Islet precursor cell (in vitro differentiated cells): ENCODE data around the gene DLG3.
"Not testable (repeated sequence)": the region's sequence is repeated elsewhere in the genome, so short reads cannot be mapped to it uniquely, and the experiment has no call there.

Experiments used
- DNase-seq: peaks from one replicate; pipeline ENCODE4 v3.0.0-alpha.2; 2018

DLG3 gene

DNA sequence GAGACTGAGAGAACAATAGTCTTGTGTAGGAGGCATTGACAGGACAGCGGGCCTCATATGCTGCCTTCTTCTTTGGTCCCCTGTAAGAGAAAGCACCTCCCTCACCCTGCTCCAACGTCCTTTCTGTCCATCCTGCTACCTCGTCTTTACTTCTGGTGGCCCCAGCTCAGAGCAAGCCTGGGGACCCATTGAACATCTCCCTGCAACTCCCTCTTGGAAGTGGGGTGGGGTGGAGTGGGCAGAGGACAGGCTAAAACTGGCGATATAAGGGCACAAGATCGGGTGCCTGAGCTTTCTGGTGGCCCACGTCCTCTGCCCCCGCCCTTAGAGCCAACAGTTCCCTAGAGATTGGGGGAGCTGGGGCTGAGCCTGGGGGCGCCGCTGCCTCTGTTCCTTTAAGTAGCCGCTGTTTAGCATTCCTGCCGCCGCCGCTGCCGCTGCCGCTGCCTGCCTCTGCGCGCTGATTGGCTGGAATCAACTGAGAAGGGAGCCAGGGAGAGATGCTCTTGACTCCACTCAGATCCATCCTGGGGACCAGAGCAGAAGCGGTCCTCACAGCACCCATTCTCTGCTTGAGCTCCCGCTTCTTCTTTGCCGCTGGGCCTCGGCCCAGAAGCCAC lies at the start of gene DLG3:
Gene DLG3 (plus strand): TSS at position 510 of the 620 bp plus-strand sequence. CDS start 367 bp downstream, outside the sequence.
- peak; percentile 73 for DNase-seq

- DNase-seq = no peak
Measured at GRCh38 chrX:70398899-70399298, 45.7 kb upstream of the DLG3 start.

- not testable (repeated sequence) for DNase-seq
Measured at GRCh38 chrX:70400181-70400580, 44.5 kb upstream of the DLG3 start.

DNA sequence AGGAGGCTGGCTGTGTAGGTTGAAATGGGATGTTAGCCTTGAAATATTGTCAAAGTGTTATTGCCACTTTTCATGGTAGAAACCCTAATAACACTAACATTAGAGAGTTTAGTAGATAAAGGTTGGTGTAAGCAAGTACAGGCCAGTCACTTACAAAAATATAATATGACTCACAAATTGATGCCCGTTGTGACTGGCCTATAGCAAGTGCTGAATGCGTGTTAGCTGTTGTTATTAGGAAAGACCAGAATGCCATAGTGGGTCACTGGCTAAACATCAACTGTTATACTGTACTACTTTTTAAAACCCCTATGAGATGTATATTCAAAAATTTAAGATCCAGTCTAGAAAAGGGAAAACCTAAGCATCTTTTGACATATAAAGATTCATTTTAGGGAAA lies 41.9 kb upstream of the DLG3 start:
- DNase-seq = no peak

- no peak for DNase-seq
Measured at GRCh38 chrX:70405003-70405402, 39.6 kb upstream of the DLG3 start.

DNA sequence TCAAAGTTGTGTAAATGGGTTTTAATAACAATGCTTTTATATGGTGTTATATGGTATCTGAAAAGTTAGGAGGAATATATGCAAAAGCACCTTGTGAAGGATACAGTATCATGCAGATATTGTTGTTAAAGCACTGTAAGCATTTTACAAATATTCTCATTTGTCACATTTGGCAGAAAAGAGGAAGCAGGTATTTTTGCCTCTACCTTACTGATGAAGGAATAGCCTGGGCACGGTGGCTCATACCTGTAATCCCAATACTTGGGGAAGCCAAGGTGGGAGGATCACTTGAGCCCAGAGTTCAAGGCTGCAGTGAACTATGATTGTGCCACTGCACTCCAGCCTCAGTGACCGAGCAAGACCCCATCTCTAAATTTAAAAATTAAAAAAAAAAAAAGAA lies 33.7 kb upstream of the DLG3 start:
- no peak for DNase-seq

DNA sequence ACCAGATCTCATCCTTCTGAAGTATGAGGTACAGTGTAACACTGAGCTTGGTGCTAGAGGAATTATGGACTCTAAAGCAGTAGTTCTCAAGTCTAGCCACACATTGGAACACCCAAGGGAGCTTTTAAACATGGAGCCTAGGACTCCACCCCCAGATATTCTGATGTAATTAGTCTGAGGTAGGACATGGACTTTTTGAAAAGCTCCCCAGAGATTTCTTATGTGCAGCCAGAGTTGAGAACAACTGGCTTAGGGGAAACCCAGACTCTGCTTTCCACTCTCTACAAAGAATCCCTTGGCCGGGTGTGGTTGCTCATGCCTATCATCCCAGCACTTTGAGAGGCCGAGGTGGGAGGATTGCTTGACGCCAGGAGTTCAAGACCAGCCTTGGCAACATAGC lies 33.2 kb upstream of the DLG3 start:
- no peak for DNase-seq

DNA sequence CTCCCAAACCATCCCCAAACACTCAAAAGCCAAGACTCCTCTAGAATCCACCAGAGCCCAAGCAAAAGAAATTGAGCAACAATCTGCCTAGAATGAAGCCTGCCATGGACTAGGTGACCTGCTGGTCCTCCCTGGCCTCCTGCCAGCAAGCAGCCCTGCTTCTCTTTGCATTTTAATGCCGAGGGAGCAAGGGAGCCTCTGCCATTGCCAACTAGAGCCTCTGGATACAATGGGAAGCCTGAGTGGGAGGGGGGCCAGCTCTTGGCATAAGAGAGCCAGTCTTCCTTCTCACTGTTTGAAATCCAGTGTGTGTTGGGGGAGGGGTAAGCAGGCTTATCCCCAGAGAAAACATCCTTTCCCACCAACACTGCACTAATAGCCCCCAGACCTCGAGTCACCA lies 23.0 kb upstream of the DLG3 start:
- DNase-seq = no peak

GRCh38 chrX:70422851-70423341 lies 21.7 kb upstream of the DLG3 start, which contains the start of gene GDPD2:
Gene GDPD2, plus strand, starts transcription at chrX:70423314. Its CDS starts 1,671 bp downstream, at chrX:70424985.
- peak; percentile 81 for DNase-seq

- DNase-seq = no peak
Measured at GRCh38 chrX:70423936-70424675, 20.5 kb upstream of the DLG3 start.

- DNase-seq = no peak
Measured at GRCh38 chrX:70424801-70425200, 19.8 kb upstream of the DLG3 start.

DNA sequence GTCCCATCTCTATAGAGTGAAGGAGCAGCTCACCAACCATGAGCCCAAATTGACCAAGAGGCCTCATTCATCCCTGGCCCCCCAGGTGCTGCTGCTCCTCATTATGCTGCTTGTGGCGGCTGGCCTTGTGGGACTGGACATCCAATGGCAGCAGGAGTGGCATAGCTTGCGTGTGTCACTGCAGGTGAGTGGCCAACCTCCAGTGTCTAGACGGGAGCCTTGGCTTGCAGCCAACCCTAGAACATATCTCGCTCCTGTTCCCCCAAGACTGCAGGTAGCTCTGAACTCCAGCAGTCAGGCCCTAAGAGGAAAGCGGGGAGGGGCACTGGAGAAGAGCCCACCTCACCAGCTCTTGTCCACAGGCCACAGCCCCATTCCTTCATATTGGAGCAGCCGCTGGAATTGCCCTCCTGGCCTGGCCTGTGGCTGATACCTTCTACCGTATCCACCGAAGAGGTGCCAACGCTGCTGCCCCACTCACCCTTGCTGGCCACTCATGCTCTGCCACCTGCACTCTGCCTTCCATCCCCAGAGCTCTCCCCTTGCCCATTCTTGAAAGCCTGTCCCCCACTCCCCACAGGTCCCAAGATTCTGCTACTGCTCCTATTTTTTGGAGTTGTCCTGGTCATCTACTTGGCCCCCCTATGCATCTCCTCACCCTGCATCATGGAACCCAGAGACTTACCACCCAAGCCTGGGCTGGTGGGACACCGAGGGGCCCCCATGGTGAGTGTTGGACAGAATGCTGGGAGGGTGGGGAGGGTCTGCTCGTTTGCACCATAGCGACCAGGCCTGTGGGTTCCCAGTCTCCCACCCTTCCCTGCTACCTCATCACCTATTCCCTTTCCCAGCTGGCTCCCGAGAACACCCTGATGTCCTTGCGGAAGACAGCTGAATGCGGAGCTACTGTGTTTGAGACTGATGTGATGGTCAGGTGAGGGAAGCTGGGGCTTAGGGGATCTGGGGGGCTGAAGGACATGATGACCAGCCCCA lies 18.1 kb upstream of the DLG3 start:
- DNase-seq = no peak

GRCh38 chrX:70427365-70427764 lies 17.3 kb upstream of the DLG3 start:
- DNase-seq = no peak

GRCh38 chrX:70429759-70430158 lies 14.9 kb upstream of the DLG3 start:
- no peak for DNase-seq

DNA sequence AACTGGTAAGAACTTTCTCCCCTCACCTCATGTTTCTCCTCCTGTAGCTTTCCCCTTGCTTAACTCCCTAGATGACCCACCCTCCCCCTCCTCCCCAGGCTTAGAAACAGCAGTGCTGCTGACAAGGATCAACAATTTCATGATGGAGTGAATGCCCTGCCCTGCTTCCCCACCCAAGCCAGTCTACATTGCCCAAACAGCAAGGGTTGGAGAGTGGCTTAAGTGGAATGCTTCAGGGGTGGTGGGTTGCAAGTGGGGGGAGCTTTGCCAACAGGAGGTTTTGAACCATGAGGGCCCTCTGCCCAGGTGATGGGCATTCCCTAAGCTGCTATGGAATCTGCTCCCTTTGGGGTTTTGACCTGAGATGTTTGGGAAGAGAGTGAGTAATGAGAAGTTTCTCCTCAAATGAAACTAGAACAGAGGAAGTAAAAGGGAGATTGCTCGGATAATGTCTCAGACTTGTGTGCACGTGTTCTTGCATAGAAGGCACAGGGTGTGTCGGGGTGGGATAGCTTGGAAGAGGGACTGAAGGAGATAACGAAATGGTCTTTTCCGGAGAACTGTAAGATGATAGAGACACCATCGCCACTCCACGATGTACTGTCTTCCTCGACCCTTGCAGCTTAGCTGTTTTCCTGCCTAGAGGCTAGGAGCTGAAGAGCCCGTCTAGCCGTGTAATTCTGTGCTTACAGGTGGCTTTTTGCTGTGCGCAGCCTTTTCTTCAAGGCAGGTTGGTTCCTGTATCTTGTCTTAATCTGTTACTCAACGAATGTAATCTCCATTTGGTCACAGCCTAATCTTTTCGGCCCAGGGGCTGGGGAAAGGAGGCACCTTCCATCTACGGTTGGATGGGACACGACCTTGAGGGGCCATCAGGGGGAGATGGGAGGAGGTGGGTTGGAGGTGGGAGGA lies 11.4 kb upstream of the DLG3 start:
- no peak for DNase-seq

DNA sequence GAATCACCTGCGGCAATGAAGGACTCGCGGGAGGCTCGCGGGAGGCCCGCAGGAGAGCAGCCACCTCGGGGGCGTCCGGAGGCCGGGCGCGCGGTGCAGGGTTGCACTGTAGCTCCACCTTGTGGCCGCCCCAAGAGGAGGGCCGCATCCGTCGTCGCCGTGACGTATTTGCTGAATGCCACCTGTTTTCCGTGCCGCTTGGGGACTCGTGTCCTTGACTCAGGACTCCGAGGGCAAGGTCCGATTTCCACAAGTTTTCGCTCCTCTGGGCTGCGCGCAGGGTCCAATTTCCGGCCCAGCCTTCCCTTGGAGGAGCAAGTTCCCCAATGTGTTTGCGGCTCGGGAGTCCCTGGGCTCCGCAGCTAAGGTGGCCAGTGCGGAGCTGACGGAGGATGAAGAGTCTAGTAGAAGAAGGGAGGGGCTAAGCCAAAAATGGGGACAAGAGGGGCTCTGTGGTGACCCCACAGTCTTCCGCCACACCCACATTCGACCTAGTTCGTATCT lies 10.7 kb upstream of the DLG3 start:
- peak; percentile 83 for DNase-seq

DNA sequence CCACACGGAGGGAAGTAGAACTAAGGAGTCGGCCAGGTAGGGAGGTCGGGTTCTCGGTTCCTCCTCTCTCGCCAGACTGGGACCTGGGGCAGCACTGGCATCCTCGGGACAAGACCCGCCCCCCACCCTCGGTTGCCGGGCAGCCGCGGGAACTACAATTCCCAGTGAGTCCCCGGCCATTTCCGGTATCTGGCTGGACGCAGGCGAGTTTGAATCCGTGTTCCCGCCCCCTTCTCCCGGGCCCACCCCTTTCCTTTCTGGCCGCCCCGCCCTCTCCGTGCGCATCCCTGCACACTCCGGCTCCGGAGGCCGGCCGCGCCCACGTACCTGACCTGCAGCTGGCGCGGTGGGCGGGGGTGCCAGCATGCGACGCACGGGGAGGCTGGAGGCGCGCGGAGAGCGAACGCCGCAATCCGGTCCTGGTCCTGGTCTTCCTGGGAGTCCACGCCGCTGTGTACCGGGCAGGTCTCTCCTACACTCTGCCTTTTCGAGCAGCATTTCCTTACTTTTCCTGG lies 10.2 kb upstream of the DLG3 start:
- DNase-seq = peak; percentile 95

DNA sequence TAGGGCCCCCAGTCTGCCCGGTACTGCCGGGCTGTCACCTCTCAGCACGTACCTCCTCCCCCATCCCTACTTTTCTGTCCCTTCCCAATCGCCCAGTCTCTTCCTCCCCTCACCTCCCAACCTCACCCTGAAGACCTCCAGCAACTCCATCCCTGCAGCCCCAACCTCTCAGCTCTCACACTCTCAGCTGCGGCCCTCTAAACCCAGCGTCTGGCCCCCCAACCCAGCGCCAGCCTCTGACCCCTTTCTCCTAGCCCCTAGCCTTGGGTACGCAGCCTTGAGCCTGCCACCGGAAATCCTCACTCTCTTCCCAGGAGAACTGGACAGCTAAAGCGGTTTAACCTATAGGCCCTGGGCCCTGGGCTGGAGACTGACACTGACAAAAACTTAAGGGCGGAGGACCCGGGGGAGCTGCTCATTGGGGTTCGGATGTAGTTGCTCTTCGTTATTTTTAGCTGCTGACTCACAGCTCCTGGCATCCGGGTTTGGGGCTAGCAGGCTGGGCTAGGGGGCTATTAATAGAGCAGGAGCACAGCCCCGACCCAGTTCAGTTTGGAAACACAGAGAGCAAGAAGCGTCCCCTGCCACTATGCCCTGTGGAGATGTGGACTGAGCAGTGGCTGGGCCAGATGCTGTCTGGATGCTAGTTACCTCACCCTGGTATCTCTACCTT lies 9.6 kb upstream of the DLG3 start:
- no peak for DNase-seq

DNA sequence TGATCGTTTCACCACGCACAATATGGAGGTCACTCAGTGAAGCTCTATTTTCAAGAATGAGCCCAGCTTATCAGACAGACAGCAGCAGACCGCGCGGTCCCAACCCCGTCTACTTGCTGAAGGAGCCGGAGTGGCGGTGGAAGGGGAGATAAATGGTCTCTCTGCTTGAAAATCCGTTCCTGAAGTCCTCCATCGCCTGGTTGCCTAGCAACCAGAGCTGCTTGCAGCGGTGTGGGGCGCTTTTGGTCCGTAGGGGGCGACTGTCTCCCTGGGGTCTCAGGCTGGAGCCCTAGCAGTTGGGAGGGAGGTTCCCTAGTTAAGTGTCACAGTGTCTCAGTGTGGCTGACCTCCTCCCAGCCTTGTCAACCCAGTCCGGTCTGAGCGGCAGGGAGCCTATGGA lies 8.3 kb upstream of the DLG3 start:
- DNase-seq = no peak

- no peak for DNase-seq
Measured at GRCh38 chrX:70437011-70437410, 7.6 kb upstream of the DLG3 start.
